Neuronal stem cell (in vitro differentiated cells): ENCODE measurements around the gene GADD45A.

Source experiments
- DNase-seq: peaks from one replicate; pipeline ENCODE4 v3.0.0-alpha.2; 2013; ENCODE audit warnings: low spot score
- H2AFZ ChIP-seq: one replicate; pipeline ENCODE4 v1.6.1; 2013; ENCODE audit warnings: mild to moderate bottlenecking, low read length, inconsistent platforms
- H2AK5ac ChIP-seq: 2 replicates; pipeline ENCODE4 v1.6.1; 2013; ENCODE audit warnings: low read depth, mild to moderate bottlenecking, inconsistent platforms, low read length, moderate library complexity, mixed read lengths
- H2BK120ac ChIP-seq: 2 replicates; pipeline ENCODE4 v1.6.1; 2013; ENCODE audit warnings: low read depth, mild to moderate bottlenecking, inconsistent platforms, low read length, moderate library complexity, mixed read lengths
- H2BK12ac ChIP-seq: one replicate; pipeline ENCODE4 v1.6.1; 2013; ENCODE audit warnings: low read length, inconsistent platforms
- H2BK15ac ChIP-seq: 2 replicates; pipeline ENCODE4 v1.6.1; 2013; ENCODE audit warnings: mild to moderate bottlenecking, low read length, inconsistent platforms, mixed read lengths
- H2BK5ac ChIP-seq: one replicate; pipeline ENCODE4 v1.6.1; 2013; ENCODE audit warnings: inconsistent platforms, mild to moderate bottlenecking, low read length, moderate library complexity
- H3K14ac ChIP-seq: one replicate; pipeline ENCODE4 v1.6.1; 2013; ENCODE audit warnings: low read length, inconsistent platforms
- H3K18ac ChIP-seq: 2 replicates; pipeline ENCODE4 v1.6.1; 2013; ENCODE audit warnings: low read length, inconsistent platforms
- H3K23ac ChIP-seq: 2 replicates; pipeline ENCODE4 v1.6.1; 2013; ENCODE audit warnings: low read depth, mild to moderate bottlenecking, mixed read lengths, low read length, inconsistent platforms; ENCODE audit not compliant: poor library complexity
- H3K27ac ChIP-seq: replicated peaks from 3 replicates; pipeline ENCODE4 v1.5.1; 2013; ENCODE audit warnings: low read length, inconsistent platforms
- H3K27me3 ChIP-seq, 3 experiments: 2 replicates each; pipeline ENCODE4 v1.6.1; 2013; ENCODE audit warnings: low read length in 3 of 3, mild to moderate bottlenecking in 2 of 3, inconsistent platforms in 1 of 3, low read depth in 1 of 3, mixed read lengths in 1 of 3, moderate library complexity in 1 of 3; ENCODE audit not compliant: control insufficient read depth in 3 of 3, insufficient read depth in 3 of 3
- H3K36me3 ChIP-seq, 2 donors: replicated peaks in 1 of 2; 2 replicates each; pipeline ENCODE4 v1.6.1; 2013; ENCODE audit warnings: low read length in 2 of 2; ENCODE audit not compliant: control insufficient read depth in 2 of 2, insufficient read depth in 2 of 2
- H3K4ac ChIP-seq: 2 replicates; pipeline ENCODE4 v1.6.1; 2013; ENCODE audit warnings: inconsistent platforms, mild to moderate bottlenecking, low read length, moderate library complexity
- H3K4me1 ChIP-seq, 2 donors: 1 replicate in 1 of 2; 2 replicates in 1 of 2; pipeline ENCODE4 v1.6.1; 2013; ENCODE audit warnings: low read length in 2 of 2, low read depth in 1 of 2; ENCODE audit not compliant: control insufficient read depth in 2 of 2, insufficient read depth in 1 of 2
- H3K4me2 ChIP-seq: one replicate; pipeline ENCODE4 v1.6.1; 2013; ENCODE audit warnings: mild to moderate bottlenecking, low read length, inconsistent platforms; ENCODE audit not compliant: insufficient read depth, poor library complexity, severe bottlenecking
- H3K4me3 ChIP-seq, 2 donors: 2 replicates each; pipeline ENCODE4 v1.5.1; 2013; ENCODE audit warnings: low read length in 2 of 2, mild to moderate bottlenecking in 2 of 2, inconsistent platforms in 1 of 2, moderate library complexity in 1 of 2
- H3K79me1 ChIP-seq: one replicate; pipeline ENCODE4 v1.6.1; 2013; ENCODE audit warnings: low read depth, mild to moderate bottlenecking, inconsistent platforms, low read length, moderate library complexity
- H3K9ac ChIP-seq: one replicate; pipeline ENCODE4 v1.6.1; 2013; ENCODE audit warnings: mild to moderate bottlenecking, low read depth, low read length, inconsistent platforms; ENCODE audit not compliant: poor library complexity
- H3K9me3 ChIP-seq, 2 donors: replicated peaks in 1 of 2; 2 replicates each; pipeline versions ENCODE3 to v1.6.1; 2013; ENCODE audit warnings: low read length in 2 of 2, mild to moderate bottlenecking in 2 of 2, inconsistent platforms in 1 of 2, low read depth in 1 of 2, mixed read lengths in 1 of 2, moderate library complexity in 1 of 2; ENCODE audit not compliant: control insufficient read depth in 2 of 2, insufficient read depth in 1 of 2
- H4K8ac ChIP-seq: one replicate; pipeline ENCODE4 v1.6.1; 2013; ENCODE audit warnings: low read depth, mild to moderate bottlenecking, inconsistent platforms, low read length, moderate library complexity
- H4K91ac ChIP-seq: one replicate; pipeline ENCODE4 v1.6.1; 2013; ENCODE audit warnings: low read length, low read depth, mild to moderate bottlenecking, inconsistent platforms; ENCODE audit not compliant: poor library complexity
- WGBS, 2 donors: extraction: QIAGEN DNeasy Blood & Tissue Kit; methylation state at CpG; one replicate each; pipeline ENCODE4 v1.1.7; 2013; ENCODE audit warnings: missing lambda C conversion rate in 2 of 2, mixed read lengths in 1 of 2; ENCODE audit not compliant: insufficient read length in 2 of 2, insufficient replicate concordance in 1 of 2; ENCODE audit errors: extremely low coverage in 2 of 2; 5-methylcytosine and 5-hydroxymethylcytosine counted together

The GADD45A gene

GRCh38 chr1:67673468-67674201, 11.4 kb upstream of the GADD45A start:
- Histone ChIP-seq H3K27me3 (no peaks in the 10 kb centered on the region), H3K79me1 (no peaks in the 10 kb centered on the region), H2BK120ac (no peak overlapping the region), H3K18ac (no peak overlapping the region), H3K9ac (no peak overlapping the region), H3K4me1 (peaks cover 2 to 11% of the 10 kb centered on the region in 2 donors), H4K8ac (no peak overlapping the region), H3K4ac (no peak overlapping the region), H2BK15ac (no peak overlapping the region), H3K9me3 (no peaks in the 10 kb centered on the region), H3K14ac (no peak overlapping the region), H3K4me3 (no peak overlapping the region), H2AFZ (no peak overlapping the region), H2BK12ac (no peak overlapping the region), H3K27ac (no peak overlapping the region), H2BK5ac (no peak overlapping the region), H2AK5ac (no peak overlapping the region), H4K91ac (no peak overlapping the region), H3K4me2 (no peak overlapping the region), H3K23ac (no peak overlapping the region), H3K36me3 (no peaks in the 10 kb centered on the region)
- no peak for DNase-seq
- no CpG with 5 or more reads among the region's 1 CpG for WGBS, 2 donors

- no peak for DNase-seq
- Histone ChIP-seq H3K4me2 (no peak overlapping the region), H3K27ac (no peak overlapping the region), H2AK5ac (no peak overlapping the region), H3K4me3 (no peak overlapping the region), H4K91ac (no peak overlapping the region), H2BK120ac (no peak overlapping the region), H3K9ac (no peak overlapping the region), H3K36me3 (no peaks in the 10 kb centered on the region), H2BK5ac (no peak overlapping the region), H3K18ac (no peak overlapping the region), H2BK15ac (no peak overlapping the region), H3K4me1 (peaks cover 2 to 11% of the 10 kb centered on the region in 2 donors), H3K14ac (no peak overlapping the region), H3K9me3 (no peaks in the 10 kb centered on the region), H3K4ac (no peak overlapping the region), H3K79me1 (no peaks in the 10 kb centered on the region), H3K27me3 (no peaks in the 10 kb centered on the region), H2AFZ (peak overlapping the region; percentile 55), H3K23ac (no peak overlapping the region), H4K8ac (no peak overlapping the region), H2BK12ac (no peak overlapping the region)
- no CpG with 5 or more reads among the region's 4 CpGs for WGBS, 2 donors
These were observed 10.6 kb upstream of the GADD45A start for GRCh38 chr1:67674260-67675011.

- no CpG with 5 or more reads among the region's 2 CpGs for WGBS, 2 donors
These were observed 9.2 kb upstream of the GADD45A start for GRCh38 chr1:67675800-67676199.

GRCh38 chr1:67676287-67676686, 8.7 kb upstream of the GADD45A start:
- DNase-seq, result no peak
- Histone ChIP-seq H3K14ac (no peak overlapping the region), H3K4me3 (no peak overlapping the region), H3K36me3 (no peaks in the 10 kb centered on the region), H2BK15ac (no peak overlapping the region), H3K23ac (no peak overlapping the region), H4K91ac (no peak overlapping the region), H2BK12ac (no peak overlapping the region), H3K9me3 (no peaks in the 10 kb centered on the region), H2AFZ (no peak overlapping the region), H3K27me3 (no peaks in the 10 kb centered on the region), H3K4ac (no peak overlapping the region), H4K8ac (no peak overlapping the region), H3K79me1 (no peaks in the 10 kb centered on the region), H2AK5ac (no peak overlapping the region), H3K18ac (no peak overlapping the region), H3K4me1 (peaks cover 2 to 11% of the 10 kb centered on the region in 2 donors), H3K4me2 (no peak overlapping the region), H2BK5ac (no peak overlapping the region), H3K9ac (no peak overlapping the region), H2BK120ac (no peak overlapping the region), H3K27ac (no peak overlapping the region)
- WGBS, 2 donors, result no CpG with 5 or more reads among the region's 2 CpGs

More at GRCh38 chr1:67675800-67676199, 9.2 kb upstream of the GADD45A start:
- Histone ChIP-seq H3K4ac (no peak overlapping the region), H2BK12ac (no peak overlapping the region), H3K14ac (no peak overlapping the region), H3K36me3 (no peaks in the 10 kb centered on the region), H3K4me1 (peaks cover 2 to 11% of the 10 kb centered on the region in 2 donors), H3K18ac (no peak overlapping the region), H3K4me2 (no peak overlapping the region), H2AFZ (no peak overlapping the region), H3K23ac (no peak overlapping the region), H2BK5ac (no peak overlapping the region), H2BK15ac (no peak overlapping the region), H2AK5ac (no peak overlapping the region), H3K79me1 (no peaks in the 10 kb centered on the region), H3K4me3 (no peak overlapping the region), H2BK120ac (no peak overlapping the region), H4K8ac (no peak overlapping the region), H4K91ac (no peak overlapping the region), H3K27me3 (no peaks in the 10 kb centered on the region), H3K27ac (no peak overlapping the region), H3K9ac (no peak overlapping the region), H3K9me3 (no peaks in the 10 kb centered on the region)
- no peak for DNase-seq
